Sciatic nerve (tissue), 2 donors: ENCODE measurements around the gene OXSR1. TPM values are rescaled to one million over a fixed set of nuclear protein-coding genes. Genes with fewer than 3 reads are reported as not detected.
"Not testable (repeated sequence)": the region's sequence is repeated elsewhere in the genome, so short reads cannot be mapped to it uniquely, and the experiment has no call there.

Experiments
- ATAC-seq: fragments of 200-7000 bp; cut with Tn5 transposase; one replicate; pipeline ENCODE4 v1.9.1; 2020; ENCODE audit warnings: mild to moderate bottlenecking, moderate library complexity
- DNase-seq: peaks from one replicate; pipeline ENCODE4 v3.0.0-alpha.2; 2020; ENCODE audit warnings: low spot score
- intact Hi-C: fragments of 100-400 bp; cut with DNase I; formaldehyde crosslinking; loops from one replicate; pipeline ENCODE4 v1.14.2; 2022
- total RNA-seq: library from RNA; stranded (reverse); fragmentation: NEBNext Ultra II Directional; extraction: Animal tissue kit (Norgen Biotek cat#: 25700); gene quantifications from one replicate; pipeline ENCODE4 v1.2.1, GENCODE V29; 2021
- donor health status: DM: no; HTN: no; CAD: no.
- donor health status: DM: no; HTN: no; CAD: no.

OXSR1 gene
- total RNA-seq, 1 donor from 2014 or later = 42.6 TPM

- intact Hi-C loops = no loop called here
- DNase-seq (no peak), ATAC-seq (no peak)
Observed at GRCh38 chr3:38205472-38205805, 40.1 kb downstream of the OXSR1 start.

- intact Hi-C loops = no loop called here
- DNase-seq = no peak
- no peak for ATAC-seq
Observed at GRCh38 chr3:38207254-38208003, 42.1 kb downstream of the OXSR1 start.

GRCh38 chr3:38210141-38210757, 44.9 kb downstream of the OXSR1 start:
- intact Hi-C loops = no loop called here
- DNase-seq (no peak), ATAC-seq (no peak)

GRCh38 chr3:38212141-38212540, 46.8 kb downstream of the OXSR1 start:
- intact Hi-C loops = no loop called here
- ATAC-seq (no peak), DNase-seq (no peak)

- ATAC-seq = no peak
- DNase-seq = no peak
- intact Hi-C loops = no loop called here
Observed at GRCh38 chr3:38214560-38214959, 49.2 kb downstream of the OXSR1 start.

- no peak for ATAC-seq
- intact Hi-C loops = loop anchor here (2.0 kb wide), 1 partner anchor 319 kb away; no protein-coding TSS in a partner anchor
- DNase-seq = no peak
Observed at GRCh38 chr3:38219609-38220197, 54.4 kb downstream of the OXSR1 start.

- intact Hi-C loops = no loop called here
- ATAC-seq = no peak
- no peak for DNase-seq
Observed at GRCh38 chr3:38221005-38221404, 55.7 kb downstream of the OXSR1 start.

- DNase-seq (no peak), ATAC-seq (no peak)
- intact Hi-C loops = no loop called here
Observed at GRCh38 chr3:38222032-38222634, 56.8 kb downstream of the OXSR1 start.

GRCh38 chr3:38224357-38224756, 59.0 kb downstream of the OXSR1 start:
- ATAC-seq = no peak
- no peak for DNase-seq
- intact Hi-C loops = no loop called here

- intact Hi-C loops = no loop called here
Observed at GRCh38 chr3:38226273-38226672, 60.9 kb downstream of the OXSR1 start.

GRCh38 chr3:38227989-38228388, 62.7 kb downstream of the OXSR1 start:
- intact Hi-C loops = no loop called here
- ATAC-seq = peak; percentile 38
- DNase-seq = no peak

More at GRCh38 chr3:38226273-38226672, 60.9 kb downstream of the OXSR1 start:
- no peak for DNase-seq
- no peak for ATAC-seq

- DNase-seq = no peak
- intact Hi-C loops = no loop called here
Observed at GRCh38 chr3:38229036-38229435, 63.7 kb downstream of the OXSR1 start.

GRCh38 chr3:38232701-38233100, 67.4 kb downstream of the OXSR1 start:
- intact Hi-C loops = no loop called here
- no peak for DNase-seq
- no peak for ATAC-seq

More at GRCh38 chr3:38229036-38229435, 63.7 kb downstream of the OXSR1 start:
- ATAC-seq = no peak

GRCh38 chr3:38235466-38235865, 70.1 kb downstream of the OXSR1 start:
- DNase-seq = no peak
- no peak for ATAC-seq
- intact Hi-C loops = no loop called here

- ATAC-seq (no peak), DNase-seq (no peak)
- intact Hi-C loops = no loop called here
Observed at GRCh38 chr3:38238416-38239008, 73.2 kb downstream of the OXSR1 start.

- DNase-seq, intact Hi-C loops, ATAC-seq: not testable (repeated sequence)
Observed at GRCh38 chr3:38242812-38243211, 77.5 kb downstream of the OXSR1 start.

- intact Hi-C loops = no loop called here
- DNase-seq (no peak), ATAC-seq (no peak)
Observed at GRCh38 chr3:38245930-38246329, 80.6 kb downstream of the OXSR1 start.

GRCh38 chr3:38247366-38248035, 82.2 kb downstream of the OXSR1 start:
- intact Hi-C loops = no loop called here
- ATAC-seq = peak; percentile 89
- no peak for DNase-seq

- ATAC-seq (no peak), DNase-seq (no peak)
- intact Hi-C loops = no loop called here
Observed at GRCh38 chr3:38250198-38250597, 84.9 kb downstream of the OXSR1 start.
